Putamen (tissue), 1 donor: ENCODE results near the gene ZIK1.

Experiments
- DNase-seq: peaks from one replicate; pipeline ENCODE4 v3.0.0-alpha.2; 2016; ENCODE audit warnings: low spot score

The ZIK1 gene

GRCh38 chr19:57583521-57584416 lies at the start of gene ZIK1:
ZIK1 (plus strand) TSS chr19:57584145; CDS start chr19:57584357, 212 bp downstream.
- peak; percentile 97 for DNase-seq

GRCh38 chr19:57537953-57538547 lies 45.9 kb upstream of the ZIK1 start:
- no peak for DNase-seq

GRCh38 chr19:57546513-57546912 lies 37.4 kb upstream of the ZIK1 start:
- no peak for DNase-seq

- no peak for DNase-seq
These were observed 31.5 kb upstream of the ZIK1 start for GRCh38 chr19:57552432-57552831.

- DNase-seq = no peak
These were observed 26.3 kb upstream of the ZIK1 start for GRCh38 chr19:57557659-57558058.

GRCh38 chr19:57558525-57558924 lies 25.4 kb upstream of the ZIK1 start:
- no peak for DNase-seq

- no peak for DNase-seq
These were observed 24.9 kb upstream of the ZIK1 start for GRCh38 chr19:57559008-57559403.

GRCh38 chr19:57559404-57560025 lies 24.4 kb upstream of the ZIK1 start, which contains the start of gene ZNF550:
ZNF550 (minus strand) TSS chr19:57559863; CDS start chr19:57559682, 181 bp downstream.
- DNase-seq = peak; percentile 86

- no peak for DNase-seq
These were observed 23.9 kb upstream of the ZIK1 start for GRCh38 chr19:57560049-57560491.

- no peak for DNase-seq
These were observed 20.4 kb upstream of the ZIK1 start for GRCh38 chr19:57563547-57563946.

GRCh38 chr19:57566396-57567265 lies 17.3 kb upstream of the ZIK1 start:
- DNase-seq = no peak

GRCh38 chr19:57570707-57571106 lies 13.2 kb upstream of the ZIK1 start:
- DNase-seq = peak; percentile 78

- DNase-seq = no peak
These were observed 11.5 kb upstream of the ZIK1 start for GRCh38 chr19:57572415-57572947.

- DNase-seq = no peak
These were observed 7.3 kb upstream of the ZIK1 start for GRCh38 chr19:57576661-57577060.

- peak; percentile 99 for DNase-seq
These were observed 5.3 kb upstream of the ZIK1 start, which contains the start of gene ZNF416 for GRCh38 chr19:57578487-57579205. ZNF416 (minus strand) TSS chr19:57578911; CDS start chr19:57578704, 207 bp downstream.

- DNase-seq = no peak
These were observed 833 bp upstream of the ZIK1 start for GRCh38 chr19:57583104-57583520.

- DNase-seq = no peak
These were observed 3.6 kb downstream of the ZIK1 start for GRCh38 chr19:57587529-57587928.

GRCh38 chr19:57599377-57599760 lies 15.4 kb downstream of the ZIK1 start:
- DNase-seq = no peak

- DNase-seq = peak; percentile 94
These were observed 15.9 kb downstream of the ZIK1 start, which contains the start of gene ZNF530 for GRCh38 chr19:57599761-57600383. ZNF530 (plus strand) TSS chr19:57599885; CDS start chr19:57604346, 4,461 bp downstream.

GRCh38 chr19:57606931-57607330 lies 23.0 kb downstream of the ZIK1 start:
- DNase-seq = no peak
